ENCODE results near the gene NUAK2. TPM values are rescaled to one million over a fixed set of nuclear protein-coding genes. Genes with fewer than 3 reads are reported as not detected.
"Not testable (repeated sequence)": the region's sequence is repeated elsewhere in the genome, so short reads cannot be mapped to it uniquely, and the experiment has no call there.

Gene NUAK2
- total RNA-seq, 4 donors from 2014 or later: 16.2 to 41.2 (median 30.2) TPM

GRCh38 chr1:205284420-205285144, 37.0 kb downstream of the NUAK2 start:
- WGBS: 23% methylated on average over 4 of the region's 7 CpGs
- Histone ChIP-seq H3K27ac (peak overlapping the region; percentile 82), H3K4me3 (no peak overlapping the region), H3K36me3 (no peaks in the 10 kb centered on the region), H3K4me1 (peaks cover 70% of the 10 kb centered on the region), H3K9me3 (no peaks in the 10 kb centered on the region), H3K27me3 (no peaks in the 10 kb centered on the region)
- TF ChIP-seq POLR2A (IDR thresholded peaks at IDR 0.05) (no peak), EP300 (IDR thresholded peaks at IDR 0.05) (no peak), POLR2AphosphoS5 (IDR thresholded peaks at IDR 0.05) (peak in 1 of 3 donors; percentile 71)
- TF ChIP-seq, protein P1, sequence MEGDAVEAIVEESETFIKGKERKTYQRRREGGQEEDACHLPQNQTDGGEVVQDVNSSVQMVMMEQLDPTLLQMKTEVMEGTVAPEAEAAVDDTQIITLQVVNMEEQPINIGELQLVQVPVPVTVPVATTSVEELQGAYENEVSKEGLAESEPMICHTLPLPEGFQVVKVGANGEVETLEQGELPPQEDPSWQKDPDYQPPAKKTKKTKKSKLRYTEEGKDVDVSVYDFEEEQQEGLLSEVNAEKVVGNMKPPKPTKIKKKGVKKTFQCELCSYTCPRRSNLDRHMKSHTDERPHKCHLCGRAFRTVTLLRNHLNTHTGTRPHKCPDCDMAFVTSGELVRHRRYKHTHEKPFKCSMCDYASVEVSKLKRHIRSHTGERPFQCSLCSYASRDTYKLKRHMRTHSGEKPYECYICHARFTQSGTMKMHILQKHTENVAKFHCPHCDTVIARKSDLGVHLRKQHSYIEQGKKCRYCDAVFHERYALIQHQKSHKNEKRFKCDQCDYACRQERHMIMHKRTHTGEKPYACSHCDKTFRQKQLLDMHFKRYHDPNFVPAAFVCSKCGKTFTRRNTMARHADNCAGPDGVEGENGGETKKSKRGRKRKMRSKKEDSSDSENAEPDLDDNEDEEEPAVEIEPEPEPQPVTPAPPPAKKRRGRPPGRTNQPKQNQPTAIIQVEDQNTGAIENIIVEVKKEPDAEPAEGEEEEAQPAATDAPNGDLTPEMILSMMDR (IDR thresholded peaks at IDR 0.05): peak in 1 of 2 donors; percentile 10
- DNase-seq (ENCODE audit: low spot score in 2 of 2): peak; percentile 92 to 94

DNA sequence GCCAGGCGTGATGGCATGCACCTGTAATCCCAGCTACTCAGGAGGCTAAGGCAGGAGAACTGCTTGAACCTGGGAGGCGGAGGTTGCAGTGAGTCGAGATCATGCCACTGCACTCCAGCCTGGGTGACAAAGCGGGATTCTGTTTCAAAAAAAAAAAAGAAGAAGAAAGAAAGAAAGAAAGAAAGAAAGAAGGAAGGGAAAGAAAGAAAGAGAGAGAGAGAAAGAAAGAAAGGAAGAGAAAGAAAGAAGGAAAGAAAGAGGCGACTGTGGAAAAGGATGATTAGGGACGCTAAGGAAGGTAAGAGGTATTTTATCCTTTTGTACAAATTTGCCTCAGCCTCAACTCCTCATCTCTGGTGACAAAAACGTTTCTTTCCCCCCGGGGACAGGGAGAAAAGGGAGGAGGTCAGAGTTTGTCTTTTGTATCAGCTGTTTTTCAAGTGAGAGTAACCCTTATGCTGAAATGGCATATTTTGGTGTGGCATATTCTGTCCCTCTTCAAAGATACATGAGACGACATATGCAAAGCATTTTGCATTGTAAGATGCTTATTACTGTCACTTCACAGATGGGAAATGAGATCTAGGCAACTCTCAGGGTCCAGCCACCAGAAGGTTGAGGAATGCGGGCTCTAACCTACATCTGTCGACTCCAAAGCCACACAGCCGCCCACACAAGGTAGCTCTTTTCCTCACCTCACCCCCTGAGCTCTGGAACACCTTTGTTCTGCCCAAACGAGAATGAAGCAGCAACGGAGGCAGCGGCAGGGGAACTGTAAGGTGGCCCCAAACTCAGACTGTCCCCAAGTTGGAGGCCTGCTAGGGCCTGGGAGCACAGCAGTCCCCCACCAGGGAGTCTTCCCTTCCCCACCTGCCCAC, 38.0 kb downstream of the NUAK2 start:
- Histone ChIP-seq H3K4me3 (no peak overlapping the region), H3K27me3 (no peaks in the 10 kb centered on the region), H3K9me3 (no peaks in the 10 kb centered on the region), H3K36me3 (no peaks in the 10 kb centered on the region), H3K27ac (peak overlapping the region; percentile 82), H3K4me1 (peaks cover 69% of the 10 kb centered on the region)
- WGBS: 79% methylated on average over 15 of the region's 15 CpGs
- no peak for DNase-seq (ENCODE audit: low spot score in 2 of 2)
- TF ChIP-seq POLR2AphosphoS5 (IDR thresholded peaks at IDR 0.05): no peak
- TF ChIP-seq POLR2A (IDR thresholded peaks at IDR 0.05): no peak
- TF ChIP-seq, protein P1 (IDR thresholded peaks at IDR 0.05): no peak
- TF ChIP-seq EP300 (IDR thresholded peaks at IDR 0.05): no peak

DNA sequence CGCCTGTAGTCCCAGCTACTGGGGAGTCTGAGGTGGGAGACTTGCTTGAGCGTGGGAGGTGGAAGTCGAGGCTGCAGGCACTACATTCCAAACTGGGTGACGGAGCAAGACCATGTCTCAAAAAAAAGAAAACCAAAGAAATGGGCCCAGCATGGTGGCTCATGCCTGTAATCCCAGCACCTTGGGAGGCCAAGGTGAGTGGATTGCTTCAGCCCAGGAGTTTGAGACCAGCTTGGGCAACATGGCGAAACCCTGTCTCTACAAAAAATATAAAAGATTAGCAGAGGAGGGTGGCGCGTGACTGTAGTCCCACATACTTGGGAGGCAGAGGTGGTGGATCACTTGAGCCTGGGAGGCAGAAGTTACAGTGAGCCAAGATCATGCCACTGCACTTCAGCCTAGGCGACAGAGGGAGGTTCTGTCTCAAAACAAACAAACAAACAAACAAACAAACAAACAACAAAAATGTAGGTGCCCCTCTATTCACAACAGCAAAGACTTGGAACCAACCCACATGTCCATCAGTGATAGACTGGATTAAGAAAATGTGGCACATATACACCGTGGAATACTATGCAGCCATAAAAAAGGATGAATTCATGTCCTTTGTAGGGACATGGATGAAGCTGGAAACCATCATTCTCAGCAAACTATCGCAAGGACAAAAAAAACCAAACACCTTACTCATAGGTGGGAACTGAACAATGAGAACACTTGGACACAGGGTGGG, 40.7 kb downstream of the NUAK2 start:
- not testable (repeated sequence) for H3K27me3 ChIP-seq; H3K4me3 ChIP-seq; H3K27ac ChIP-seq; DNase-seq (ENCODE audit: low spot score in 2 of 2); H3K9me3 ChIP-seq; H3K36me3 ChIP-seq
- 93% methylated on average over 10 of the region's 10 CpGs for WGBS
- H3K4me1 ChIP-seq: peaks cover 52% of the 10 kb centered on the region

DNA sequence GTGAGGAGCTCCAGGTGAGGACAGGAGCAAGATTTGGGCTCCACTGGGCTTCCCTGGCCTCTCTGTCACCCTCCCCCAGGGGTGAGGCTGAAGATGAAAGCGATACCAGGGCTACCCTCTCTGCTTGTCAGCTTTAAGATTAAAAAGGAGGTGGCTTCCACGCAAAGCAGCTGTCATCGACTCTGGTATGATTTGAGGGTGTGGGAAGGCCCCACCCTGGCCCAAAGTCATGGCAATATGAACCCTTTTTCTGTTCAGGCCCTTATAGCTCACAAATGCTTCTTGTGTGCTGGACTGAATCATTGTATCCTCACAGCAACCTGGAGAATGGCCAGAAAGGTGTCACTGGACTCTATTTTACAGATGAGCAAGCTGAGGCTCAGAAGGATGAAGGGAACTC, 41.6 kb downstream of the NUAK2 start:
- H3K4me1 ChIP-seq: peaks cover 52% of the 10 kb centered on the region
- no peak overlapping the region for H3K27ac ChIP-seq
- WGBS: 48% methylated on average over 3 of the region's 3 CpGs
- H3K36me3 ChIP-seq: no peaks in the 10 kb centered on the region
- H3K9me3 ChIP-seq: no peaks in the 10 kb centered on the region
- DNase-seq (ENCODE audit: low spot score in 2 of 2): no peak
- TF ChIP-seq POLR2AphosphoS5 (IDR thresholded peaks at IDR 0.05) (no peak), EP300 (IDR thresholded peaks at IDR 0.05) (no peak), POLR2A (IDR thresholded peaks at IDR 0.05) (no peak)
- TF ChIP-seq, protein P1 (IDR thresholded peaks at IDR 0.05): no peak
- no peak overlapping the region for H3K4me3 ChIP-seq
- no peaks in the 10 kb centered on the region for H3K27me3 ChIP-seq

- Histone ChIP-seq H3K27ac (no peak overlapping the region), H3K4me1 (peaks cover 29% of the 10 kb centered on the region), H3K9me3 (no peaks in the 10 kb centered on the region), H3K27me3 (no peaks in the 10 kb centered on the region), H3K4me3 (no peak overlapping the region), H3K36me3 (peaks cover 9% of the 10 kb centered on the region)
- WGBS: 73% methylated on average over 8 of the region's 8 CpGs
- no peak for DNase-seq (ENCODE audit: low spot score in 2 of 2)
- TF ChIP-seq, protein P1 (IDR thresholded peaks at IDR 0.05): no peak
- TF ChIP-seq POLR2AphosphoS5 (IDR thresholded peaks at IDR 0.05) (no peak), POLR2A (IDR thresholded peaks at IDR 0.05) (no peak), EP300 (IDR thresholded peaks at IDR 0.05) (no peak)
These were observed 44.9 kb downstream of the NUAK2 start for GRCh38 chr1:205276689-205277065.

All from suprapubic skin (tissue), 4 donors.